ENCODE data around the gene ENTPD6.
"Not testable (repeated sequence)": the region's sequence is repeated elsewhere in the genome, so short reads cannot be mapped to it uniquely, and the experiment has no call there.

The ENTPD6 gene

GRCh38 chr20:25260770-25261437 is 65.4 kb downstream of the ENTPD6 start:
- not testable (repeated sequence) for H4K5ac ChIP-seq (ENCODE audit: low read length); H3K56ac ChIP-seq (ENCODE audit: low read length); H2BK120ac ChIP-seq (ENCODE audit: low read depth, low read length); H3K4me2 ChIP-seq (ENCODE audit: low read length); H3K27me3 ChIP-seq (ENCODE audit: insufficient read depth, low read length, poor library complexity); DNase-seq; H3K4me1 ChIP-seq (ENCODE audit: control insufficient read depth, low read depth, low read length); H4K8ac ChIP-seq (ENCODE audit: low read depth, low read length); H3K4me3 ChIP-seq (ENCODE audit: low read length); H2AK5ac ChIP-seq (ENCODE audit: low read length); H2BK5ac ChIP-seq (ENCODE audit: low read length); H3K27ac ChIP-seq (ENCODE audit: low read depth, low read length); H2BK15ac ChIP-seq (replicated peaks; ENCODE audit: low read depth); H3K4ac ChIP-seq (ENCODE audit: low read depth, low read length); H3K9ac ChIP-seq (ENCODE audit: low read length); H3K23ac ChIP-seq (ENCODE audit: low read length); H3K79me2 ChIP-seq (ENCODE audit: control insufficient read depth, insufficient read depth, low read length); H3K36me3 ChIP-seq (ENCODE audit: control insufficient read depth, insufficient read depth, low read length); H3K18ac ChIP-seq (ENCODE audit: low read length)
- no CpG with 5 or more reads among the region's 16 CpGs for WGBS (ENCODE audit: extremely low coverage, insufficient coverage, low lambda C conversion rate)
- peaks cover 15% of the 10 kb centered on the region for H3K79me1 ChIP-seq (ENCODE audit: low read length)

GRCh38 chr20:25269057-25269832 is 73.7 kb downstream of the ENTPD6 start:
- no peak overlapping the region for H4K5ac ChIP-seq (ENCODE audit: low read length)
- no peaks in the 10 kb centered on the region for H3K27me3 ChIP-seq (ENCODE audit: insufficient read depth, low read length, poor library complexity)
- no peak overlapping the region for H3K9ac ChIP-seq (ENCODE audit: low read length)
- H3K79me1 ChIP-seq (ENCODE audit: low read length), result no peaks in the 10 kb centered on the region
- H3K79me2 ChIP-seq (ENCODE audit: control insufficient read depth, insufficient read depth, low read length), result no peaks in the 10 kb centered on the region
- no peak for DNase-seq
- H3K4me3 ChIP-seq (ENCODE audit: low read length), result no peak overlapping the region
- H4K8ac ChIP-seq (ENCODE audit: low read depth, low read length), result no peak overlapping the region
- WGBS (ENCODE audit: extremely low coverage, insufficient coverage, low lambda C conversion rate), result no CpG with 5 or more reads among the region's 11 CpGs
- H3K4me1 ChIP-seq (ENCODE audit: control insufficient read depth, low read depth, low read length), result no peaks in the 10 kb centered on the region
- H3K4me2 ChIP-seq (ENCODE audit: low read length), result no peak overlapping the region
- H3K18ac ChIP-seq (ENCODE audit: low read length), result no peak overlapping the region
- no peak overlapping the region for H3K23ac ChIP-seq (ENCODE audit: low read length)
- H2BK5ac ChIP-seq (ENCODE audit: low read length), result no peak overlapping the region
- no peak overlapping the region for H3K27ac ChIP-seq (ENCODE audit: low read depth, low read length)
- H2BK120ac ChIP-seq (ENCODE audit: low read depth, low read length), result no peak overlapping the region
- H3K56ac ChIP-seq (ENCODE audit: low read length), result no peak overlapping the region
- no peak overlapping the region for H2BK15ac ChIP-seq (replicated peaks; ENCODE audit: low read depth)
- H3K4ac ChIP-seq (ENCODE audit: low read depth, low read length), result no peak overlapping the region
- H3K36me3 ChIP-seq (ENCODE audit: control insufficient read depth, insufficient read depth, low read length), result peaks cover 4% of the 10 kb centered on the region
- no peak overlapping the region for H2AK5ac ChIP-seq (ENCODE audit: low read length)

- no peaks in the 10 kb centered on the region for H3K79me1 ChIP-seq (ENCODE audit: low read length)
- no CpG with 5 or more reads among the region's 6 CpGs for WGBS (ENCODE audit: extremely low coverage, insufficient coverage, low lambda C conversion rate)
Observed at GRCh38 chr20:25269833-25270170, 74.3 kb downstream of the ENTPD6 start.

GRCh38 chr20:25270829-25271251 is 75.3 kb downstream of the ENTPD6 start:
- Histone ChIP-seq H3K27ac (ENCODE audit: low read depth, low read length) (no peak overlapping the region), H3K4me3 (ENCODE audit: low read length) (no peak overlapping the region), H2BK15ac (replicated peaks; ENCODE audit: low read depth) (no peak overlapping the region), H3K27me3 (ENCODE audit: insufficient read depth, low read length, poor library complexity) (no peaks in the 10 kb centered on the region), H3K18ac (ENCODE audit: low read length) (no peak overlapping the region), H3K9ac (ENCODE audit: low read length) (no peak overlapping the region), H3K56ac (ENCODE audit: low read length) (no peak overlapping the region), H4K8ac (ENCODE audit: low read depth, low read length) (no peak overlapping the region), H3K4me1 (ENCODE audit: control insufficient read depth, low read depth, low read length) (no peaks in the 10 kb centered on the region), H3K79me2 (ENCODE audit: control insufficient read depth, insufficient read depth, low read length) (no peaks in the 10 kb centered on the region), H3K4ac (ENCODE audit: low read depth, low read length) (no peak overlapping the region), H2AK5ac (ENCODE audit: low read length) (no peak overlapping the region), H3K79me1 (ENCODE audit: low read length) (no peaks in the 10 kb centered on the region), H3K36me3 (ENCODE audit: control insufficient read depth, insufficient read depth, low read length) (peaks cover 4% of the 10 kb centered on the region), H2BK120ac (ENCODE audit: low read depth, low read length) (no peak overlapping the region), H4K5ac (ENCODE audit: low read length) (no peak overlapping the region), H2BK5ac (ENCODE audit: low read length) (no peak overlapping the region), H3K23ac (ENCODE audit: low read length) (no peak overlapping the region), H3K4me2 (ENCODE audit: low read length) (no peak overlapping the region)
- DNase-seq, result no peak
- no CpG with 5 or more reads among the region's 12 CpGs for WGBS (ENCODE audit: extremely low coverage, insufficient coverage, low lambda C conversion rate)

More at GRCh38 chr20:25269833-25270170, 74.3 kb downstream of the ENTPD6 start:
- Histone ChIP-seq H3K79me2 (ENCODE audit: control insufficient read depth, insufficient read depth, low read length) (no peaks in the 10 kb centered on the region), H3K4ac (ENCODE audit: low read depth, low read length) (no peak overlapping the region), H3K27me3 (ENCODE audit: insufficient read depth, low read length, poor library complexity) (no peaks in the 10 kb centered on the region), H3K4me1 (ENCODE audit: control insufficient read depth, low read depth, low read length) (no peaks in the 10 kb centered on the region), H2BK5ac (ENCODE audit: low read length) (no peak overlapping the region), H2BK120ac (ENCODE audit: low read depth, low read length) (no peak overlapping the region), H4K8ac (ENCODE audit: low read depth, low read length) (no peak overlapping the region), H3K9ac (ENCODE audit: low read length) (no peak overlapping the region), H2BK15ac (replicated peaks; ENCODE audit: low read depth) (no peak overlapping the region), H3K56ac (ENCODE audit: low read length) (no peak overlapping the region), H4K5ac (ENCODE audit: low read length) (no peak overlapping the region), H3K18ac (ENCODE audit: low read length) (no peak overlapping the region), H3K4me2 (ENCODE audit: low read length) (no peak overlapping the region), H3K27ac (ENCODE audit: low read depth, low read length) (no peak overlapping the region), H3K4me3 (ENCODE audit: low read length) (no peak overlapping the region), H3K23ac (ENCODE audit: low read length) (no peak overlapping the region), H2AK5ac (ENCODE audit: low read length) (no peak overlapping the region), H3K36me3 (ENCODE audit: control insufficient read depth, insufficient read depth, low read length) (peaks cover 4% of the 10 kb centered on the region)
- no peak for DNase-seq

GRCh38 chr20:25271486-25272222 is 76.1 kb downstream of the ENTPD6 start:
- H2BK5ac ChIP-seq (ENCODE audit: low read length), result no peak overlapping the region
- H3K18ac ChIP-seq (ENCODE audit: low read length), result no peak overlapping the region
- no CpG with 5 or more reads among the region's 13 CpGs for WGBS (ENCODE audit: extremely low coverage, insufficient coverage, low lambda C conversion rate)
- no peak overlapping the region for H3K9ac ChIP-seq (ENCODE audit: low read length)
- no peak overlapping the region for H2BK15ac ChIP-seq (replicated peaks; ENCODE audit: low read depth)
- no peaks in the 10 kb centered on the region for H3K27me3 ChIP-seq (ENCODE audit: insufficient read depth, low read length, poor library complexity)
- H3K27ac ChIP-seq (ENCODE audit: low read depth, low read length), result no peak overlapping the region
- H3K4ac ChIP-seq (ENCODE audit: low read depth, low read length), result no peak overlapping the region
- H4K8ac ChIP-seq (ENCODE audit: low read depth, low read length), result no peak overlapping the region
- no peak overlapping the region for H3K56ac ChIP-seq (ENCODE audit: low read length)
- H4K5ac ChIP-seq (ENCODE audit: low read length), result no peak overlapping the region
- H3K79me2 ChIP-seq (ENCODE audit: control insufficient read depth, insufficient read depth, low read length), result no peaks in the 10 kb centered on the region
- no peak for DNase-seq
- H3K4me3 ChIP-seq (ENCODE audit: low read length), result no peak overlapping the region
- no peak overlapping the region for H3K4me2 ChIP-seq (ENCODE audit: low read length)
- no peak overlapping the region for H2AK5ac ChIP-seq (ENCODE audit: low read length)
- H2BK120ac ChIP-seq (ENCODE audit: low read depth, low read length), result no peak overlapping the region
- H3K79me1 ChIP-seq (ENCODE audit: low read length), result no peaks in the 10 kb centered on the region
- H3K4me1 ChIP-seq (ENCODE audit: control insufficient read depth, low read depth, low read length), result no peaks in the 10 kb centered on the region
- H3K36me3 ChIP-seq (ENCODE audit: control insufficient read depth, insufficient read depth, low read length), result peaks cover 4% of the 10 kb centered on the region
- no peak overlapping the region for H3K23ac ChIP-seq (ENCODE audit: low read length)
